ENCODE results near the gene UBE2H.
"Not testable (repeated sequence)": the region's sequence is repeated elsewhere in the genome, so short reads cannot be mapped to it uniquely, and the experiment has no call there.

Gene UBE2H

DNA sequence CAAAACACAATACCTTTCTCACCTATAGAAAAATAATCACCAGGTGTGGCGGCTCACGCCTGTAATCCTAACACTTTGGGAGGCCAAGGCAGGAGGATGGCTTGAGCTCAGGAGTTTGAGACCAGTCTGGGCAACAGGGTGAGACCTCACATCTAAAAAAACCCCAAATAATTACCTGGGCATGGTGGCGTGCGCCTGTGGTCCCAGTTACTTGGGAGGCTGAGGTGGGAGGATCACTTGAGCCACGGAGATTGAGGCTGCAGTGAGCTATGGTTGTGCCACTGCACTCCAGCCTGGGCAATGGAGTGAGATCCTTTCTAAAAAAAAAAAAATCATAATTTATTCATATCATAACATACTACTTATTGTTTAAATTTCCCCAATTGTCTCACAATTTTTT lies 129.6 kb downstream of the UBE2H start:
- not testable (repeated sequence) for DNase-seq (ENCODE audit: low read depth in 3 of 3)

DNA sequence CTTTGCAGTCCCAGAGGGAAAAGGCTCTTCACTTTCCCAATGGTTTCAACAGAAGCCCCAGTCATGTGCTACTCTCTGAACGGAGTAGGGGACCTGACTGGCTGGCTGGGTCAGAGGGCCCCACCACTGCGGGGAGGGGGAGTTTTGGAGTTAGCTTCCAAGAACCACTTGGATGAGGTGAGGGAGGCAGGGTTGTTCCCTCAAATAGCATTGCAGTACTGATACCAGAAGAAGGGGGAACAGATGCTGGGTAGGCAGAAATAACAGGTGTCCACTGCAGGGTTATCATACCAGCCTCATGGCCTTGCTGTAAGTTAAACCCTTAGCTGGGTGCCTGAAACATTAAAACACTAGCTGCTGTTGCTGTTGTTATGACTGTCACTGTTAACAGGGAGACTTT lies 131.3 kb downstream of the UBE2H start:
- DNase-seq (ENCODE audit: low read depth in 3 of 3), result no peak

DNA sequence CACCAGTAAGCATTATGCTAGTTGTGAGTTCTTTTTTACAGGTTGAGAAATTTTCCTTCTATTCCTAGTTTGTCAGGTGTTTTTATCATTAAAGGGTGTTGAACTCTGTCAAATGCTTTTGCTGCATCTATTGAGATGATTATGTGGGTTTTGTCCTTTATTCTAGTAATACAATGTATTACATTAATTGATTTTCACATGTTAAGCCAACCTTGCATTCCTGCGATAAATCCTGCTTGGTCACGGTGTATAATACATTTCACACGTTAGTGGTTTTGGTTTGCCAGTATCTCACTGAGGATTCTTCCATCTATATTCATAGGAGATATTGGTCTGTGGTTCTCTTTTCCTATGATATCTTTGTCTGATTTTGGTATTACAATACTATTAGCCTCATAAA lies 136.0 kb downstream of the UBE2H start:
- DNase-seq (ENCODE audit: low read depth in 3 of 3), result no peak

DNA sequence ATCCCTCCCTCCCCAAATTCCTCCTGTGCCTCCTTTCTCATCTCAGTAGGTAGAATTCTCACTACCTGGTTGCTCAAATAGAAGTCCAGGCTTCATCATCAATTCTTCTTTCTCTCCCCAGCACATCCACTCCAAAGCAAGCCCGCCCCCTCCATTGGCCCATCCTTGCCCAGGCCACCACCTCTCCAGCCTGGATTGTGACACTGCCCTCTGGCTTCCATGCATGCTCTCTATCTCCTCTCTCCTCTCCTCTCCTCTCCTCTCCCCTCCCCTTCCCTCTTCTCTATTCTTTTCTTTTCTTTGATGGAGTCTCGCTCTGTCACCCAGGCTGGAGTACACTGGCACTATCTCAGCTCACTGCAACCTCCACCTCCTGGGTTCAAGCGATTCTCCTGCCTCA lies 144.9 kb downstream of the UBE2H start:
- DNase-seq (ENCODE audit: low read depth in 3 of 3), result no peak

DNA sequence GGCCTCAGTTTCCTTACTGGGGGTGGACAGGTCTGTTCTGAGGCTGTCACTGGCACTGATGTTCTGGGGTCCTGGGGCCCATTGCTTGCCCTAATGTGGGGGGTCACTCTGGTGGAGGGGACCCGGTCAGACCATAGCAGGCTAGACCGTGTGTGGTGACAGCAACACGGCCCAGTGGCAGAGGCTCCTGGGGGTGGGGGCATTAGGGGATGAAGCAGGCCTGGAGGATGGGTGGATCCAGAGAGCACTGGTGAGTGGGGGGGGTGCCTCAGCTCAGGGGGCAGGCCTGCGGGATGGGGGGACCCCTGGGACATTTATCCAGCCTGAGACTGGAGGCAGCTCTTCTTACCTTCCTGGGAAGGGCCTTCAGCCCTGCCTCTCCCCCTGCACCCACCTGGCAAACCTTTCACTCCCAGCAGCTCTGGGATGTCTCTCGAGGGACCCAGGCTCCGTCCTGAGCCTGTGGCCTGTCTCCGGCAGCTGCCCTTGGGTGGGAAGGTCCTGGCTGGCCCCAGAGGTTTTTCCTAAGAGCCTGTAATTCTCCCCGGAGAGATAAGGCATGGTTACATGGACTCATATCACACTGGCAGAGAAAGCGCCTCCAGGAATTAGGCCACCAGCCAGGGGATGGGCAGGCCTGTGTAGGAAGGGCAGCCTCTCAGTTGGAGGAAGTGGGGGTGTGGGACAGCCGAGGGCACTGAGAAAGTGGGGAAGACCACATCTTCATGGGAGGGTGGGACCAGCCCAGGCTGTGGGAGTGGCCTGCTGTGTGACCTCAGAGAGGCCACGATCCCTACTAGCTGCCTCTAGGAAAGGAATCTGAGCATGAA lies 147.7 kb downstream of the UBE2H start:
- no peak for DNase-seq (ENCODE audit: low read depth in 3 of 3)

DNA sequence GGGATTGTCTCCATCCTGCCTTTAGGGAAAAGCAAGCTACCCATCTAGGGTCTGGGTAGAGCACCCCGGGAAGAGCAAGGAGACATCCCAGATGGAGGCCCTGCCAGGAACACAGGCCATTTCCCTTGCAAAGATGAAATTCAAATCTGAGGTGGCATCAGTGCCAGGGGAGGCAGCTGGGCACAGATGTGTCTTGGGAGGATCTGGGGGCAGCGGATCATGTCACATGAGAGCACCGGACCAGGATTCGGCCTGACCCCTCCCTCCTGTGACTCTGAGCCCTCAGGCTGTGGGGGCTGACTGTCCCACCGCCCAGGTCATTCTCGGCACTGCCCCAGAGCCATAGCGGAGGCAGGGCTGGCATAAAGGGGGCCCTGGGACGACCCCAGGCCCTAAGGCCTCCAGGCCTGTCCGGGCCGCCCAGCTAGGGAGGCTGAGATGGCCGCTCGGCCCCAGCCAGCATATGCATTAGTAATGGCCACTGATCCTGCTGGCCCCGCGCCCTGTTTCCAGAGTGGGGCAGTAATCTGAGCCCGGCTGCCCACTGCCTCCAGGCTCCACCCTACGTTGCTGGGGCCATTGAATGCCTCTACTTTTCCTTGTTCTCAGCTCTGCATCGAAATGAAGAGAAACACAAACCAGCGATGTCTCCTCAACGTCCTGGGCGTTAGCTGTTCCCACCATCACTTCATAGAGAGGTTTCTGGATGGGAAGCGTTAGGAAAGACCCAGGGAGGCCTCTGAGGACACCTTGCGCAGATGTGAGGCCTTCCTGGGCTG lies 148.5 kb downstream of the UBE2H start:
- no peak for DNase-seq (ENCODE audit: low read depth in 3 of 3)

DNA sequence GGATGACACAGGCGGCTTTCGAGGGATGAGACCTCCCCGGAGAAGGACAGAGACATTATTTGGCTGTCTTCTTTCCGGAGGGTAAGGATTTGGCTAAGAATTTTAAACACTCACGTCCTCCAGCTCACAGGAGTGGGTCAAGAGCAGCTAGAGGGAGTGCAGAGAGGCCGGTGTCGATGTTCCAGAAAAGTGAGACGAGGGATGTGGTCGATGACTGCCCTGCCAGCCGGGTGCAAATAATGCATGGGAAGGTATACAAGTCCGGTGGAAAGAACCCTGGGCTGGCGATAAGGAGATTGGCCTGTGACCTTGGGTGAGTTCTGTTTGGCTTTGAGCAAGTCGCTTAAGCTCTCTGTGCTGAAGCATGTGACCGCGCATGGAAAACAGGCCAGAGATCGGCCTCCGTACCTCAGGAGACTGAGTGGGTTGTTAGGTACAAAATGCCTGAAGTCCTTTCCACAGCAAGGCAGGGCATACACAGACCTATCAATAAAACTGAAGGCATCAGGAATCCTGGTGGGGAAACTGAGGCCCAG lies 149.1 kb downstream of the UBE2H start:
- DNase-seq (ENCODE audit: low read depth in 3 of 3), result no peak

DNA sequence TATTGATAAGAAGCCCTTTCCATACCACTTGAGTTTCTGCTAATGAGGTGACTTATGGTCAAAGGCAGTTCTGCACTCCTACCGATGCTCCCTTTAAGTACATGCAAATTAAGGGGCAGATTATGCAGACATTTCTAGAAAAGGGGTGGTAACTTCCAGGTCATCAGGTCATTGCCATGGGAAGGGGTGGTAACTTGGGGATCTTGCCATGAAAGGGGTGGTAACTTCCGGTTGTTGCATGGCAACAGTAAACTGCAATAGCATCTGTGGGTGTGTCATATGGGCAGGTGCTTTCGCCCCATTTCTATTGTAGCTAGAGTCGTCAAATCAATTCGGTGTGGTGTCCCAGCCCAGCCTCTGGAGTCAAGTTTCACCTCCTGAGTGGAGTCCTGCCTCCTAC lies 150.9 kb downstream of the UBE2H start:
- no peak for DNase-seq (ENCODE audit: low read depth in 3 of 3)

DNA sequence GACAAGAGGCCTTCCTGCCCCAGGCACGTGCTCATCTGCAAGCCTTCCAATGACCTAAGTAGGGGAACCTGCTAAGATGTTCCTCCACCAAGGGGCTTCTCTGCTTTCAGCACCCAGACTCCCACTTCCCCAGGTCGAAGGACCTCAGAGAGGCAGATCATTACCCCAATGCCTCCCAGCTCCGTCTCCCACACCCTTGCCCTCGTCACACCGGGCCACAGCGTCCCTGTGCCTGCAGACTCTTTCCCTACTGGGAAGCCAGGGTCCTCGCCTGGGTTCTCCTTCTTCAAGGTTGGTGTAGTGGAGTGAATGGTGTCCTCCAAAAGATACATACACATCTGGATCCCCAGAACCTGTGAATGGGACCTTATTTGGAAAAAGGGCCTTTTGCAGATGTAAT lies 151.9 kb downstream of the UBE2H start:
- no peak for DNase-seq (ENCODE audit: low read depth in 3 of 3)

DNA sequence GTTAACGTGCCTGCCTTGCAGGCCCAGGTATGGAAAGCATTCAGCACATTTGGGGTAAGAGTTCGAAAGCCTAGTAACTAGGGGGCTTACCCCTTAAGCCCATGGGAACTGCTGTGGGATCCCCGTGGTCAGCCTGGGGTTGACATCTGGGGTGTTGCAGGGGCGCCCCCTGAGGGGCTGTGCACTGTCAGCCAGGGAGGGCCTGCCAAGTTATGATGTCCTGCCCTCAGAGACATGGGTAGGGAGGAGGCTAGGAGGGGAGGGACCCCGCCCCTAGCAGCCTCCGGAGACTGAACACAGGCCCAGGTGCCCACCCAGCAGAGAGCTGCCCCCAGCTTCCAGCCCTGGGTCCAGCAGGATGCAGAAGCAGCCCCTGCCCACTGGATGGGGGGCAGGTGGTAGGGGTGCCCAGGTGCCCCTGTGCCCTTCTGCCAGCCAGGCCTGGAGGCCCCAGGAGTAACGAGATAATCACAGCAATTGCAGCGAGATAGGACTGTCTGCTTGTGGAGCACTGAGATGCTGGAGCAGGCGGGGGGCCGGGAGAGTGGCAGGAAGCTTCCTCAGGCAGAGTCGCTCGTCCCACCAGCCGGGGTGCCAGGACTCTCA lies 153.3 kb downstream of the UBE2H start:
- no peak for DNase-seq (ENCODE audit: low read depth in 3 of 3)

DNA sequence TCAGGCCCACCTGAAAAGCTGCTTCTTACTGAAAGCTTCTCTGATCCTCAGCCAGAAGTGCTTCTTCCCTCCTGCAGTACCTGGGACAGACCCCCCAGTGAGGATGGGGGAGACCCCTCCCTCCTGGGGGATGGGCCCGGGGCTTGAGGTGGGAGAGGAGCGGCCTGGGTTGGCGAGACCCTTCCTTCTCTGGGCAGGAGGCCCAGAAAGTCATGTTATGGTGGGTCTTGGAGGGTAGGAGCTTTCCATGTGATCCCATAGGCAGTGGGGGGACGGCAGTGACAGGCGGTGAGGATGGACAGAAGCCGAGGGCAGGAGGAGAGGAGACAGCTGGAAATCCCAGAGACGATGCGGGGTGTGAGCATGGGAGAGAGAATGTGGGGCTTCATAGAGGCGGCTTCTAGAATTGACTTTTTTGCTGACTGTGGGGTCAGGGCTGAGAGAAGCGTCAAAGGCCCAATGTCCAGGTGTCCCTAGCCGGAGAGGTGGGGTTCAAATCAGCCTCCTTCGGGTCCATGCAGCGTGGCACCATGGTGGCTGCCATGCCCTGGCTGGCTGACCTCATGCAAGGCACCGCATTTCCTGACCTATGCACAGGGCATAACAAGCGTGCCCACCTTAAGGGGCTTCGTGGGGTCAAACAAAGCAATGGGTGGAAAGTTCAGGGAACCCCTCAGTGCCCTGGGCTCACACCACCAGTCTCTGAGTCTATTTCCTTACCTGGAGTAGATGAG lies 154.0 kb downstream of the UBE2H start:
- no peak for DNase-seq (ENCODE audit: low read depth in 3 of 3)

DNA sequence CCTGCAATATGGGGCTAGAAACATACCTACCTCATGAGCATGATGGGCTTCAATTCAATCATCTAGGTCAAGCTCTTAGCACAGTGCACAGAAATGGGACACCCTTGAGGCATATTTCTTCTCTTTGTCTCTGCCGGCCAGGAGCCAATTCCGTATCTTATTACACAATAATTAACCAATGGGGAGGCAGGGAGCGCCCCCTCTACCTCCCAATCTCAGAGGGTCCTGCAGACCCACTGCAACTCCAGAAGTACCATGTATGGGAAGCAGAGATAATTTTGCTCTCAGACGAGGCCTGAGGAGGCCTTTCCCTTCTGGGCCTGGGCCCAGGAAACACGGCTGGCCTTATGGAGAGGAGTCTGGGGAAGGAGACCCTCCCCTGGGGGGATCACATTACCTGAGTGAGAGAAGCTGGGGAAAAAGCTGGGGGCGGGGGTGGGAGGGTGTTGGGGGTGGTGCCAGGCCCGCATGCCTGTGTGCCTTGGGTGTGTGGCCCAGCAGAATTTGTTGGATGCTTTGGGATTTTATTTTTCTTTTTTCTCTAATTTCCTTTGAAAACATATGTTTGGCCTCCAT lies 155.5 kb downstream of the UBE2H start:
- no peak for DNase-seq (ENCODE audit: low read depth in 3 of 3)

DNA sequence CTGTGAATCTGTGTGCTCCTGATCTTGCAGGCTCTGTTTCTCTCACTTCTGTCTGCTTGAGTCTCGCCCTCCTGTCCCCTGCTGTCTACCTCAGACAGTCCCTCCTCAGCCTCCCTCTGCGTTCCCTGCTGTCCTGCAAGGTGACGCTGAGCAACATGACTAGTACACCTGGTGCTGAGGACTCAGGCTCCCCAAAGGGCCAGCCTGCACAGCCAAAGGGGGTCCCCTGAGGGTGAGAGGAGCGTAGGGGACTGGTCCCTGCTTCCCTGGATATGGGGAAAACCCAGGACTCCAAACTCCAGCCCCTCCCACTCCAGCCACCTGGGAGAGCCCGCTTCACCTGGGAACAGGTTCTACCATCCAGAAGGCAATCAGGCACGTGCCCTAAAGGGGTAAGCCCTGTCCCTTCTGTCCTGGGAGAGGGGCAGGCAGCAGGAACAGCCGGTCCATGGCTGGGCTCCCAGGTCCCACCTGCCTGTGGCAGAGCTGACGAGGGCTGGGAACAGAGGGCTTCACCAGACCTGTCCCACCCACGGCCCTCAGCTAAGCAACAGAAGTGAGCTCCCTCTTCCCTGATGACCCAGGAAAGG lies 156.5 kb downstream of the UBE2H start:
- DNase-seq (ENCODE audit: low read depth in 3 of 3), result no peak

DNA sequence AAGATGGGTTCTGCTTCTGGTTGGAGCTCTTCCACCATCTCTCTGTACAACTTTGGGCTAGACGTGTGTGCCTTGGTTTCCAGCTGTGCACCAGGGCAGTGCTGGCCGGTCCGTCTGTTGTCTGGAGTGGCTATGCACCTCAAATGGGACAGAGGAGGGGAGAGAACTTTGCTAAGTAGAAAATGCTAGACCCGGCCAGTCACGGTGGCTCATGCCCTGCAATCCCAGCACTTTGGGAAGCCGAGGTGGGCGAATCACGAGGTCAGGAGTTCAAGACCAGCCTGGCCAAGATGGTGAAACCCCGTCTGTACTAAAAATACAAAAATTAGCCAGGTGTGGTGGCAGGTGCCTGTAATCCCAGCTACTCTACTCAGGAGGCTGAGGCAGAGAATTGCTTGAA lies 158.3 kb downstream of the UBE2H start:
- DNase-seq (ENCODE audit: low read depth in 3 of 3), result not testable (repeated sequence)

DNA sequence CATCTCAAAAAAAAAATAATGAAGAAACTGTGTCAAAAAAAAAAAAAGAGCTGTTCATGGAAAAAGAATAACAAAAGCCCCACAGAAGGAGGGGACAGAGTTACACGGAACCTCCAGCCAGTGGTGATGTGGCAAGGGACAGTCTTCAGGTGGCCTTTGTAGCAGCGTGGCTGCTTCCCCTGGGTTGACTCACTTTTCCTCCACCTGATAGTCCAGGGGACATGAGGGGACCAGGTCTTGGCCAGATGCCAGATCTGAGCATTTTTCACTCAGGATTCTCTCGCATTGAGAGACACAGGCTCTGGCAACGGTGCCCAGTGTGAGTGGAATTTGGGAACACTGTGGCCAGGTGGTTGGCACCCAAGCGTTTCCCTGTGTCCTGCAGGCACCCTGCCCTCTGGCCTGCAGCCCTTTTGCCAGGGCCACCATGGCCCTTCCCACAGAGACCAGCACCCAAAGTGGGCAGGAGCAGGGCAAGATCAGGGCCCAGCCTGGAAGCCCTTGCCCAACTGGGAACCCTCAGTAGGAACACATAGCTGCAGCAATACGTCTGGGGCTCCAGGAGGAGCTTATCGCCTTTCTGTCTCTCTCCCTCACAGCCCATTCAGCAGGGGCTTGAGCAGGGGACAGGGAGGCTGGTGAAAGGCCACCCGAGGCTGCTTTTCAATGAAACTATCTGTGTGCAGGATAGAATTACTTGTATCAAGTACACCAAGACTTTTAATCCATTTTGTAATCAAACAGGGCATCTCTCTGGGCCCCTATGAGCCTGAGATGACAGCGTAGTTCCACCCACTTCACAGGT lies 159.1 kb downstream of the UBE2H start:
- DNase-seq (ENCODE audit: low read depth in 3 of 3), result no peak

DNA sequence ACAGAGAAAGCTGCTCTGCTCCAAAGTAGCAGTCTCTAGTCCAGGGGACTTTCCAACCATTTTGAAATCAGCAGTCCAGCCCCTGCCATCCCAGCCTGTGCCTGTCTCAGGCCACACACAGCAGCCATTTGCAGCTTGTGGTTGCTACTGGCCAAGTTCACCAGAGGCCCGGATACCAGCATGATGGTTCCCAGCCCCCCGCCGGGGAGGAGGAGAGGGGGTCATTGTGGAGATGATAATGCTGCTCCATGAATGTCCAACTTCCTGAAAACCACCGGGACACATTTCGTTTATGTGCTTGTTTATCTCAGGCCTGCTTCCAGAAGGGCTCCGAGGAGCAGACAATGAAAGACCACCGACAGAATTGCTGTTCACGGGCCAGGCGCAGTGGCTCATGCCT lies 160.0 kb downstream of the UBE2H start:
- no peak for DNase-seq (ENCODE audit: low read depth in 3 of 3)

DNA sequence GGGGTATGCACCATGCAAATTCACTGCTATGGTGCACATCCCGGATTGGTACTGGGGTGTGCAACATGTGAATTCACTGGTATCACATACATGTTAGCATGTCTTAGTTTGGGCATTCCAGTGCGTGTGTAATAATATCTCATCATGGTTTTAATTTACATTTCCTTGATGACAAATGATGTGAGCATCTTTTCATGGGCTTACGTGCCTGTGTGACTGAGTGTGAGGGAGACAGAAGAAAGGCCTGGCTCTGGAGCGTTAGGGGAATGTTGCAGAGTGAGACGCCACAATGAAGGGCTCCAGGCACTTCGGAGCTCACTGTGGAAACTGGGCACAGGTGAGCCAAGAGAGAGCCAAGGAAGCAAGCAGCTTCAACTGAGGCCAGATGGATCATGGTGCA lies 162.6 kb downstream of the UBE2H start:
- DNase-seq (ENCODE audit: low read depth in 3 of 3), result no peak

DNA sequence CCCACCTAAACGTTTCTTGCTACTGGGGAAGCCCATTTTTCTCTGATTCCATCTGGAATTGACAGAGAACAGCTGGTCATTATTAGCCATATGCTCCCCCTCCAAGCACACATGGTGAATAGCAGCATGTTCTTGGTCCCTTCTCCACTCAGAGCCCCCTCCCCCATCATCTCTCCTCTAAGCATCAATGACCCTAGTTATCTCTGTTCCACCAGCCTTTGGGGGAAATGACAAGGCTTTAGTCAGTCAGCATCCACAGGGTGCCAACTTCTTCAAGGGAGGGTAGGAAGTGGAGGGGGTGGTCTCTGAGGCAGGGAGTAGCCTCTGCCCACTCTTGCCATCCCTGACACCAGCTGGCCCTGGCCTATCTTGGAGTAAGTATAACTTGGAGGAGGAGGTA lies 163.1 kb downstream of the UBE2H start:
- no peak for DNase-seq (ENCODE audit: low read depth in 3 of 3)

DNA sequence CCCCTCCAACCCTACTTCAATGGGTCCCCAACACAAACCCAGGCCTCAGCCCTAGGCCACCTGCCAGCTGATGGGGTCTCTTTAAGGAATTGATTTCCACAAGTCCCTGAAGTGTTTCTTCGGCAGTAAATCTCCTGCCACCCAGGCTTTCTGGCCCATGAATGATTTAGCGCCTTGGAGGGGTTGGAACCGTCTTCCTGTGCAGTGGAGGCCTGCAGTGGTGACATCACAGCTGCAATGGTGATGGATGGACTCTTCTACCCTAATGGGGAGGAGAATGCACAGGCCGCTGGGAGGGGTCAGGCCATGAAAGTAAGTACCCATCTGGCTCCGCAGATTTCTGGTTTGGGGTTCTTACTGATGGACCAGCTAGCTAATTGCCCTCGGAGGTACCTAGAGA lies 163.8 kb downstream of the UBE2H start:
- no peak for DNase-seq (ENCODE audit: low read depth in 3 of 3)

DNA sequence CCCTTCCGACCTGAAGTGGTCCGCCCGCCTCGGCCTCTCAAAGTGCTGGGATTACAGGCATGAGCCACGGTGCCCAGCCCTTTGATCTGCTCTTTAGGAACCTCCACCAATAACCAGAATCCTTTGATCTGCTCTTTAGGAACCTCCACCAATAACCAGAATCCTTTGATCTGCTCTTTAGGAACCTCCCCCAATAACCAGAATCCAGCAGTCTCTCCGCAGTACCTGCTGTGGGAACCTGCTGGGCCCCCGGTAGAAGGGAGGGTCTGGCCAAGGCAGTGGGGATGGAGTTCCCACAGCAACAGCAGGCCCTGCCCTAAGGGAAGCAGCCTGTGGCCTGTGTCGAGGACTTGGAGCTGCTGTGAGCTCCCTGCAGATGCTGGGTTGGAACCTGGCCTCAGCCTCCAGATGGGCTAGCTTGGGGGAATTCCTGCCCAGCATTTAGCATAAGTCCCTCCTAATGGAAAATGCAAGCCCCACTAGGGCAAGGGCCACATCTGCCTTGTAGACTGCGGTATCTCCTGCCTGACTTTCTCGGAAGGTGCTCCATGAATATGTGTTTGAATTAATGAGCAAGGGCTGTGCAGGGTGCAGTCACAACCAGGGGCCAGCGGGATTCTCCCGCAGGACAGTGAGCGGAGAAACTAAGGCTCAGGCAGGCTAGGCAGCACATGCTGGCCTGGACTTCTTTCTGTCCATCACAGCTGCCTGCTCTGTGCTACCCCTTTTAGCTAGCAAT lies 165.8 kb downstream of the UBE2H start:
- DNase-seq (ENCODE audit: low read depth in 3 of 3), result no peak

Data from stimulated activated CD4-positive, alpha-beta T cell treated with anti-CD3 and anti-CD28 coated beads, TNF-alpha, amount 100 ng/mL, for 24 hours (primary cell).